HEK293 (cell line): Measurements from ENCODE around the gene KIF18A.

ENCODE experiments used
- CTCF ChIA-PET: fragments of 350-600 bp; formaldehyde crosslinking; extraction: SDS; loops from one replicate; lab custom pipeline; 2021; ENCODE audit warnings: antibody characterized with exemption; lab: Yijun Ruan, JAX
- POLR2A ChIA-PET: fragments of 300-600 bp; formaldehyde crosslinking; extraction: SDS; loops from one replicate; lab custom pipeline; 2020; ENCODE audit warnings: antibody characterized with exemption, inconsistent platforms; lab: Yijun Ruan, JAX
- H3K27ac ChIP-seq: fragments of 200-500 bp; sonication (Bioruptor generic); 2 replicates; pipeline ENCODE4 v1.5.1; 2014; ENCODE audit warnings: low read depth, low read length, control low read depth, inconsistent platforms; ENCODE audit errors: extremely low read depth
- H3K36me3 ChIP-seq, 2 experiments: fragments of 200-500 bp in 1 of 2; sonication (Bioruptor generic) in 1 of 2; 1 replicate in 1 of 2; 2 replicates in 1 of 2; pipeline ENCODE4 v1.5.1; 2014 to 2017; ENCODE audit warnings: inconsistent platforms in 2 of 2, low read length in 2 of 2; ENCODE audit not compliant: control insufficient read depth in 2 of 2, insufficient read depth in 1 of 2
- H3K4me1 ChIP-seq: fragments of 200-500 bp; sonication (Bioruptor generic); 2 replicates; pipeline ENCODE4 v1.5.1; 2014; ENCODE audit warnings: mild to moderate bottlenecking, low read length, inconsistent platforms; ENCODE audit not compliant: control insufficient read depth, insufficient read depth
- H3K4me3 ChIP-seq: 2 replicates; pipeline ENCODE4 v1.5.1; 2011; ENCODE audit warnings: low read depth, mild to moderate bottlenecking, control low read depth, low read length, moderate library complexity
- H3K9me3 ChIP-seq: fragments of 200-500 bp; sonication (Bioruptor generic); 2 replicates; pipeline ENCODE4 v1.5.1; 2014; ENCODE audit warnings: low read depth, low read length, inconsistent platforms; ENCODE audit not compliant: control insufficient read depth, insufficient read depth
- KLF8 ChIP-seq: fragments of 450-650 bp; formaldehyde crosslinking; IDR thresholded peaks from 2 replicates; pipeline ENCODE4 v1.5.1; 2016; ENCODE audit warnings: missing biosample characterization, missing genetic modification characterization
- PATZ1 ChIP-seq: fragments of 450-650 bp; formaldehyde crosslinking; IDR thresholded peaks from 2 replicates; pipeline ENCODE4 v1.5.1; 2016; ENCODE audit warnings: missing biosample characterization, missing genetic modification characterization
- PRDM10 ChIP-seq: fragments of 450-650 bp; formaldehyde crosslinking; IDR thresholded peaks from 2 replicates; pipeline ENCODE4 v1.5.1; 2016; ENCODE audit warnings: missing biosample characterization, missing genetic modification characterization
- ZFP37 ChIP-seq: fragments of 450-650 bp; formaldehyde crosslinking; IDR thresholded peaks from 2 replicates; pipeline ENCODE4 v1.5.1; 2016; ENCODE audit warnings: missing biosample characterization, missing genetic modification characterization
- ZNF10 ChIP-seq: fragments of 450-650 bp; formaldehyde crosslinking; IDR thresholded peaks from 2 replicates; pipeline ENCODE4 v1.5.1; 2017; ENCODE audit warnings: missing biosample characterization, missing genetic modification characterization
- ZNF280D ChIP-seq: fragments of 450-650 bp; formaldehyde crosslinking; IDR thresholded peaks from 2 replicates; pipeline ENCODE4 v1.5.1; 2016; ENCODE audit warnings: missing biosample characterization, missing genetic modification characterization
- ZNF335 ChIP-seq: fragments of 450-650 bp; formaldehyde crosslinking; conservative IDR thresholded peaks from 2 replicates; pipeline ENCODE4 v1.5.1; 2016; ENCODE audit warnings: missing biosample characterization, missing genetic modification characterization
- ZNF391 ChIP-seq: fragments of 450-650 bp; formaldehyde crosslinking; IDR thresholded peaks from 2 replicates; pipeline ENCODE4 v1.5.1; 2016; ENCODE audit warnings: low read depth, missing biosample characterization, missing genetic modification characterization, borderline replicate concordance
- ZNF510 ChIP-seq: fragments of 450-650 bp; formaldehyde crosslinking; IDR thresholded peaks from 2 replicates; pipeline ENCODE4 v1.5.1; 2018; ENCODE audit warnings: mild to moderate bottlenecking, missing genetic modification characterization, missing biosample characterization; ENCODE audit not compliant: insufficient replicate concordance
- ZNF555 ChIP-seq: fragments of 450-650 bp; formaldehyde crosslinking; conservative IDR thresholded peaks from 2 replicates; pipeline ENCODE4 v1.5.1; 2017; ENCODE audit warnings: missing biosample characterization, mild to moderate bottlenecking, missing genetic modification characterization, inconsistent platforms
- TF ChIP-seq, protein P1 (sequence below): fragments of 450-650 bp; formaldehyde crosslinking; IDR thresholded peaks from 2 replicates; pipeline ENCODE4 v1.5.1; 2016; ENCODE audit warnings: missing biosample characterization, missing genetic modification characterization
- TF ChIP-seq, protein P2 (sequence below): fragments of 450-650 bp; formaldehyde crosslinking; IDR thresholded peaks from 2 replicates; pipeline ENCODE4 v1.5.1; 2016; ENCODE audit warnings: missing biosample characterization, missing genetic modification characterization, borderline replicate concordance

The KIF18A gene

GRCh38 chr11:28133146-28133545 is 25.2 kb upstream of the KIF18A start:
- Histone ChIP-seq H3K4me3 (no peak overlapping the region), H3K9me3 (no peaks in the 10 kb centered on the region), H3K36me3 (peaks cover 0 to 16% of the 10 kb centered on the region in 2 experiments; a peak in 2 of 3 replicates), H3K4me1 (no peaks in the 10 kb centered on the region), H3K27ac (no peak overlapping the region)
- CTCF ChIA-PET = interaction anchor here (0.6 kb wide), 1 partner anchor 236 kb away, joined by 4 read pairs; no protein-coding TSS in a partner anchor
- TF ChIP-seq PRDM10 (tag by site-specific recombination) = no peak
- POLR2A ChIA-PET = no interaction called here

DNA sequence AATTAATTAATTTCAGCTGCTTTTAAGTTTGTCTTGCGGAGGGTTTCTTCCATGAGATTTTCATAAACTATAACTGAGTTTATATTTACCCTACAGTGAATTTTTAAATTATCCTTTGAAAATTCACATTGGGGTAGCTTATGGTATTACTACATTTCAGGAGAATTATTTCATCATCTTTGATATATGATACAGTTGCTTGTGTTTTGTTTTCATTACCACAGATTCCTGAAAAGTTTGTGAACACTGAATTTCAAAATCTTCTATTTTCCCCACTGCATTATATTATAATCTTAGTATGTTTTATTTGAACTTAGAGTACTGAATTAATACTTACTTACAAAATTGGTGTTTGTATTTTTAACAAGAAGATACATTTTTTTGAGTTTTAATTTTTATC is 24.6 kb upstream of the KIF18A start:
- Histone ChIP-seq H3K4me1 (no peaks in the 10 kb centered on the region), H3K4me3 (no peak overlapping the region), H3K27ac (no peak overlapping the region), H3K36me3 (peaks cover 0 to 16% of the 10 kb centered on the region in 2 experiments; a peak in 2 of 3 replicates), H3K9me3 (no peaks in the 10 kb centered on the region)
- POLR2A ChIA-PET = no interaction called here
- CTCF ChIA-PET = no interaction called here
- TF ChIP-seq, protein P1, sequence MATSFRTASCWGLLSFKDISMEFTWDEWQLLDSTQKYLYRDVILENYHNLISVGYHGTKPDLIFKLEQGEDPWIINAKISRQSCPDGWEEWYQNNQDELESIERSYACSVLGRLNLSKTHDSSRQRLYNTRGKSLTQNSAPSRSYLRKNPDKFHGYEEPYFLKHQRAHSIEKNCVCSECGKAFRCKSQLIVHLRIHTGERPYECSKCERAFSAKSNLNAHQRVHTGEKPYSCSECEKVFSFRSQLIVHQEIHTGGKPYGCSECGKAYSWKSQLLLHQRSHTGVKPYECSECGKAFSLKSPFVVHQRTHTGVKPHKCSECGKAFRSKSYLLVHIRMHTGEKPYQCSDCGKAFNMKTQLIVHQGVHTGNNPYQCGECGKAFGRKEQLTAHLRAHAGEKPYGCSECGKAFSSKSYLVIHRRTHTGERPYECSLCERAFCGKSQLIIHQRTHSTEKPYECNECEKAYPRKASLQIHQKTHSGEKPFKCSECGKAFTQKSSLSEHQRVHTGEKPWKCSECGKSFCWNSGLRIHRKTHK (tag by site-specific recombination) = no peak
- TF ChIP-seq PATZ1 (tag by site-specific recombination) (no peak), ZNF335 (tag by site-specific recombination) (no peak), ZNF391 (tag by site-specific recombination) (no peak), ZFP37 (tag by site-specific recombination) (no peak), ZNF280D (tag by site-specific recombination) (no peak), ZNF10 (tag by site-specific recombination) (no peak), KLF8 (tag by site-specific recombination) (no peak), ZNF555 (tag by site-specific recombination) (no peak), ZNF510 (tag by site-specific recombination) (no peak)
- TF ChIP-seq, protein P2, sequence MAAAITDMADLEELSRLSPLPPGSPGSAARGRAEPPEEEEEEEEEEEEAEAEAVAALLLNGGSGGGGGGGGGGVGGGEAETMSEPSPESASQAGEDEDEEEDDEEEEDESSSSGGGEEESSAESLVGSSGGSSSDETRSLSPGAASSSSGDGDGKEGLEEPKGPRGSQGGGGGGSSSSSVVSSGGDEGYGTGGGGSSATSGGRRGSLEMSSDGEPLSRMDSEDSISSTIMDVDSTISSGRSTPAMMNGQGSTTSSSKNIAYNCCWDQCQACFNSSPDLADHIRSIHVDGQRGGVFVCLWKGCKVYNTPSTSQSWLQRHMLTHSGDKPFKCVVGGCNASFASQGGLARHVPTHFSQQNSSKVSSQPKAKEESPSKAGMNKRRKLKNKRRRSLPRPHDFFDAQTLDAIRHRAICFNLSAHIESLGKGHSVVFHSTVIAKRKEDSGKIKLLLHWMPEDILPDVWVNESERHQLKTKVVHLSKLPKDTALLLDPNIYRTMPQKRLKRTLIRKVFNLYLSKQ = no peak
